OCI-LY7 (cell line): ENCODE data around the gene FBN2.

Experiments
- CTCF ChIP-seq: fragments of 200-600 bp; sonication (generic); conservative IDR thresholded peaks from 2 replicates; pipeline ENCODE4 v1.5.1; 2014; ENCODE audit warnings: mild to moderate bottlenecking, antibody characterized with exemption, low read length, moderate library complexity, mixed read lengths
- EZH2phosphoT487 ChIP-seq: fragments of 200-600 bp; sonication (generic); IDR thresholded peaks from 2 replicates; pipeline ENCODE4 v1.6.1; 2018; ENCODE audit warnings: low read depth, borderline replicate concordance, mild to moderate bottlenecking, mixed run types, antibody characterized with exemption, low read length, moderate library complexity, mixed read lengths

GRCh38 chr5:128522336-128522735 is 15.7 kb downstream of the FBN2 start:
- TF ChIP-seq CTCF (no peak), EZH2phosphoT487 (no peak)
